K562 (cell line): Measurements from ENCODE around the gene LLPH. TPM values are rescaled to one million over a fixed set of nuclear protein-coding genes. Genes with fewer than 3 reads are reported as not detected.

Experiments used
- AFF1 ChIP-seq, 2 experiments: fragments of 450-650 bp; IDR thresholded peaks; 2 replicates each; pipeline ENCODE4 v1.6.1; 2018; ENCODE audit warnings: mild to moderate bottlenecking in 2 of 2, low read depth in 1 of 2; ENCODE audit not compliant: partially characterized antibody in 2 of 2
- ARHGAP35 ChIP-seq: fragments of 450-650 bp; IDR thresholded peaks from 2 replicates; pipeline ENCODE4 v1.6.1; 2018; ENCODE audit not compliant: partially characterized antibody
- ARID3A ChIP-seq: IDR thresholded peaks from 2 replicates; pipeline ENCODE4 v1.6.1; 2012; ENCODE audit warnings: low read depth, low read length, improper control_type of control experiment, borderline replicate concordance
- BCOR ChIP-seq: fragments of 450-650 bp; IDR thresholded peaks from 2 replicates; pipeline ENCODE4 v1.6.1; 2016
- ESRRB ChIP-seq: fragments of 250-450 bp; sonication (Bioruptor Pico); IDR thresholded peaks from 2 replicates; pipeline ENCODE4 v1.5.0; 2020; ENCODE audit warnings: mild to moderate bottlenecking, moderate library complexity, borderline replicate concordance
- MAFG ChIP-seq: fragments of 450-650 bp; conservative IDR thresholded peaks from 2 replicates; pipeline ENCODE4 v1.6.1; 2016; ENCODE audit warnings: missing genetic modification characterization, missing compliant biosample characterization
- MBD1 ChIP-seq: fragments of 250-450 bp; sonication (Bioruptor Pico); IDR thresholded peaks from 2 replicates; pipeline ENCODE4 v1.8.0; 2022; ENCODE audit warnings: inconsistent platforms
- NR2C1 ChIP-seq, 2 experiments: fragments of 450-650 bp; IDR thresholded peaks; 2 replicates each; pipeline ENCODE4 v1.6.1; 2017; ENCODE audit warnings: mild to moderate bottlenecking in 2 of 2, antibody characterized with exemption in 1 of 2, inconsistent platforms in 1 of 2, missing compliant biosample characterization in 1 of 2, missing genetic modification characterization in 1 of 2
- RBM17 ChIP-seq: fragments of 200-400 bp; formaldehyde crosslinking; IDR thresholded peaks from 2 replicates; pipeline ENCODE4 v1.6.1; 2017; ENCODE audit warnings: low read depth, mild to moderate bottlenecking, low read length, borderline replicate concordance
- TGIF2 ChIP-seq: sonication (generic); formaldehyde crosslinking; IDR thresholded peaks from 2 replicates; pipeline ENCODE4 v1.8.1; 2022; ENCODE audit warnings: mild to moderate bottlenecking, missing genetic modification reagents, moderate library complexity
- THAP7 ChIP-seq: fragments of 250-450 bp; sonication (Bioruptor Pico); IDR thresholded peaks from 2 replicates; pipeline ENCODE4 v1.5.0; 2021
- XRCC4 ChIP-seq: IDR thresholded peaks from one replicate; pipeline ENCODE4 v1.6.1; 2011; ENCODE audit not compliant: insufficient read depth, insufficient read length; ENCODE audit errors: extremely low read depth
- ZNF121 ChIP-seq: sonication (generic); formaldehyde crosslinking; conservative IDR thresholded peaks from 2 replicates; pipeline ENCODE4 v1.8.0; 2022; ENCODE audit warnings: missing genetic modification reagents
- ZNF140 ChIP-seq: fragments of 250-450 bp; sonication (Bioruptor Pico); IDR thresholded peaks from 2 replicates; pipeline ENCODE4 v1.8.0; 2021; ENCODE audit warnings: moderate library complexity, mild to moderate bottlenecking, inconsistent platforms
- ZNF24 ChIP-seq: fragments of 450-650 bp; IDR thresholded peaks from 2 replicates; pipeline ENCODE4 v1.6.1; 2016
- ZNF512 ChIP-seq: IDR thresholded peaks from 2 replicates; pipeline ENCODE4 v1.6.1; 2016; ENCODE audit warnings: missing genetic modification characterization, missing compliant biosample characterization
- polyA plus RNA-seq, 8 experiments: library from polyadenylated mRNA; depleted of rRNA in 4 of 8; stranded (reverse) in 5 of 8; unstranded in 3 of 8; fragments of >200 nt; fragmentation: Nextera tagmentation in 2 of 8; fragmentation: Illumina TruSeq in 1 of 8; extraction: Ambion mirVana in 2 of 8; extraction: Trizol in 1 of 8; gene quantifications; 2 replicates each; pipeline versions ENCODE4 v1.2.1 to v1.2.3, GENCODE V29; 2011 to 2014; ENCODE audit warnings: inconsistent platforms in 1 of 8, missing spikeins in 1 of 8
- total RNA-seq, 7 experiments: library from RNA; depleted of rRNA in 6 of 7; stranded (reverse); fragments of >200 nt in 6 of 7; fragmentation: Illumina TruSeq in 2 of 7; extraction: Trizol in 2 of 7; gene quantifications; 2 replicates each; pipeline versions ENCODE4 v1.2.1 to v1.2.3, GENCODE V29; 2011 to 2021; ENCODE audit warnings: low replicate concordance in 1 of 7

The LLPH gene
- total and polyA plus RNA-seq, 9 of the 15 experiments (the other 6 are each of a cell fraction or from before 2014, with no cell fraction given), result 19.1 to 87.3 (median 59.6) TPM

GRCh38 chr12:66169221-66170170 lies 38.9 kb upstream of the LLPH start, which contains the start of gene TMBIM4 (continued):
- no peak for TF ChIP-seq ZNF512
- no peak for TF ChIP-seq TGIF2 (CRISPR knock-in tag)
- peak in 1 of 2 experiments; percentile 67 for TF ChIP-seq AFF1 (IDR thresholded peaks at IDR 0.05; ENCODE audit: low read depth in 1 of 2, partially characterized antibody in 2 of 2)
- TF ChIP-seq ZNF121 (CRISPR knock-in tag), result no peak
- TF ChIP-seq ARHGAP35, result no peak
- no peak; the same call in 1 of the 2 replicates for TF ChIP-seq BCOR
- TF ChIP-seq MBD1, result no peak
- no peak for TF ChIP-seq RBM17
- TF ChIP-seq ARID3A, result no peak
- TF ChIP-seq ZNF140, result no peak
- TF ChIP-seq NR2C1 (IDR thresholded peaks at IDR 0.05), result peak; percentile 38; the same call in 1 of the 2 replicates
- TF ChIP-seq NR2C1 (tag; IDR thresholded peaks at IDR 0.05), result peak; percentile 40; the same call in 1 of the 2 replicates
- no peak for TF ChIP-seq MAFG
- TF ChIP-seq THAP7 (CRISPR knock-in tag), result no peak
- no peak for TF ChIP-seq XRCC4
- TF ChIP-seq ESRRB (CRISPR knock-in tag), result no peak
- peak; percentile 21; the same call in 1 of the 2 replicates for TF ChIP-seq ZNF24
